ENCODE measurements around the gene DCXR. TPM values are rescaled to one million over a fixed set of nuclear protein-coding genes. Genes with fewer than 3 reads are reported as not detected.

The DCXR gene
- total and polyA plus RNA-seq, 12 donors: 155 to 387 (median 195) TPM

DNA sequence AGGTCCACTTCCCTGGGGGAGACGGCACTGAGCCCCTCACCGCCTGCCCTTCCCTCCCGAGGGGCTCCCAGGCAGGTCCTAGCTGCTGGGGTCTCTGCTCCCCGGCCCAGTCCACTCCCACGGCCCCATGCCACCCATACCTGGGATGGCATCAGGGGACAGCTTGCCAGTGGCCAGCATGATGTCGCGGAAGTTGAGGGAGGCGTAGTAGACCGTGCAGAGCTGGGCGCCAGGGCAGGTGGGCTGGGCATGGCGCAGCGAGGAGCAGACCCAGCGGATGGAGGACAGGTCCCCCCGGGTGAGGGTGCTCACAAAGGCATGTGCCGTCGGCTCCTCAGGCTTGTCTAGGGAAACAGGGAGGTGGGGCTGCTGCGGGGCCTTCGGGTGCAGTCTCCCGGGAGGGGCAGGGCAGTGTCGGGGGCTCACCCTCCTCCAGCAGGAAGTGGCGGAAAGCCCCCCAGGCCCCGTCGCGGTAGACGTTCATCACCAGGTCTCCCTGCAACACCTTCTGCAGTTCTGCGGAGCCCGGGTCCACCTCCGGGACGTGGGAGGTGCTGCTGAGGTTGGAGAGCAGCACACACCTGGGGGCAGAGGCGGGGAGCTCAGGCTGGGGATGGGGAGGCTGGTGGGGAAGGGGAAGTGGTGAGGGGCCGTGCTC is 47.0 kb upstream of the DCXR start:
- no peaks in the 10 kb centered on the region for H3K4me1 ChIP-seq
- H3K4me3 ChIP-seq: no peak overlapping the region
- intact Hi-C loops (cut with DNase I): no loop called here
- H3K27ac ChIP-seq: no peak overlapping the region
- ATAC-seq: no peak
- H3K27me3 ChIP-seq: no peaks in the 10 kb centered on the region
- TF ChIP-seq, protein P1, sequence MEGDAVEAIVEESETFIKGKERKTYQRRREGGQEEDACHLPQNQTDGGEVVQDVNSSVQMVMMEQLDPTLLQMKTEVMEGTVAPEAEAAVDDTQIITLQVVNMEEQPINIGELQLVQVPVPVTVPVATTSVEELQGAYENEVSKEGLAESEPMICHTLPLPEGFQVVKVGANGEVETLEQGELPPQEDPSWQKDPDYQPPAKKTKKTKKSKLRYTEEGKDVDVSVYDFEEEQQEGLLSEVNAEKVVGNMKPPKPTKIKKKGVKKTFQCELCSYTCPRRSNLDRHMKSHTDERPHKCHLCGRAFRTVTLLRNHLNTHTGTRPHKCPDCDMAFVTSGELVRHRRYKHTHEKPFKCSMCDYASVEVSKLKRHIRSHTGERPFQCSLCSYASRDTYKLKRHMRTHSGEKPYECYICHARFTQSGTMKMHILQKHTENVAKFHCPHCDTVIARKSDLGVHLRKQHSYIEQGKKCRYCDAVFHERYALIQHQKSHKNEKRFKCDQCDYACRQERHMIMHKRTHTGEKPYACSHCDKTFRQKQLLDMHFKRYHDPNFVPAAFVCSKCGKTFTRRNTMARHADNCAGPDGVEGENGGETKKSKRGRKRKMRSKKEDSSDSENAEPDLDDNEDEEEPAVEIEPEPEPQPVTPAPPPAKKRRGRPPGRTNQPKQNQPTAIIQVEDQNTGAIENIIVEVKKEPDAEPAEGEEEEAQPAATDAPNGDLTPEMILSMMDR (IDR thresholded peaks at IDR 0.05): no peak
- H3K36me3 ChIP-seq: peaks cover 0 to 100% (median 82%) of the 10 kb centered on the region in 9 donors
- DNase-seq: peak in 1 of 2 donors; percentile 12
- H3K9me3 ChIP-seq: no peaks in the 10 kb centered on the region
- 94% methylated on average over 31 of the region's 31 CpGs for WGBS, 2 donors

DNA sequence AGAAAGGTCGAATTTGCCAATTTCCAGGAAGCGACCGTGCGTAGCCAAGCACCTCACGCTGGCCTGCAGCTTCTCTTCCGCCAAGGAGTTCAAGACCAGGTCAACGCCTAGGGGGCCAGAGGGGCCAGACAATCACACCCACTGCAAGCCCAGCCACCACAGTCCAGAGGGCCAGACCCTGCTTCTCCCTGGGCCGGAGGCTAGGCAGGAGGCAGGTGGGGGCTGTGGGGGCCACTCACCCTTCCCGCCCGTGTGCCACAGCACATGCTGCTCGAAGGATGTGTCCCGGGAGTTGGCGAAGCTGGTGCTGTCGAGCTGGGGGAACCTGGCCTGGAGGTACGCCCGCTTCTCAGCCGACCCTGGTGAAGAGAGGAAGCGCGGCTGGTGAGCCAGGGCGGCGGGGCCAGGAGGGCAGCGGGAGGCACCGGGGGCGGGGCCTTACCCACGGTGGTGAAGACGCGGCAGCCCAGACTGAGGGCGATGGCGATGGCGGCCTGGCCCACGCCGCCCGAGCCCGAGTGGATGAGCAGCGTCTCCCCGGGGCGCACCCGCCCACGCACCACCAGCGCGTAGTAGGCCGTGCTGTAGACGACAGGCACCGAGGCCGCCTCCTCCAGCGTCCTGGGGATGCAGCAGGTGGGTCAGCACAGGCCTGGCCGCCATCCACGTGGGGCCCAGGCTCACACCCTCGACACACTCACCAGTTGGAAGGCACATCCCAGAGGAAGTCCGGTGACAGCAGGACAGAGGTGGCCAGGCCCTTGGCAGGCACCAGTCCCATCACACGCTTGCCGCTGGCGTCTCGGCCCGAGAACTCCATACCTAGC is 46.2 kb upstream of the DCXR start:
- Histone ChIP-seq H3K9me3 (no peaks in the 10 kb centered on the region), H3K27me3 (no peaks in the 10 kb centered on the region), H3K27ac (no peak overlapping the region), H3K4me1 (no peaks in the 10 kb centered on the region), H3K4me3 (no peak overlapping the region), H3K36me3 (peaks cover 0 to 99% (median 74%) of the 10 kb centered on the region in 9 donors)
- no peak for ATAC-seq
- intact Hi-C loops (cut with DNase I): no loop called here
- no peak for DNase-seq
- 91 to 93% methylated on average over 52 to 55 of the region's 55 CpGs for WGBS, 2 donors
- TF ChIP-seq, protein P1 (IDR thresholded peaks at IDR 0.05): no peak

DNA sequence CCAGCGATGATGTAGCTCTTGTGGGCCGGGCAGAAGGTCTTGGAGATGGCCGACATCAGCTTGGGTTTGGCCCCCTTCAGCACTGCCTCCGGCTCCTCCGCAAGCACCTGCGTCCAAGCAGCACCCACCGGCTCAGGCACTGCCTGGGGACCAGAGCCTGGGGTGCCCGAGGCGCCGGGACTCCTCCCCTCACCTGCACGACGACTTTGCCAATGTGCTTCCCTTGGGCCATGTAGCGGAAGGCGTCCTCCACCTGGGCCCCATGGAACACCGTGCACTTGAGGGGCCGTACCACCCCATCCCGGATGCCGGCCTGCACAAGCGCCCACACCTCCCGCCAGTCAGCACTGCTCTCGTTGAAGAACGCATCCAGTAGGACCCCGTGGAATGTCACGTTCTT is 45.5 kb upstream of the DCXR start:
- no peak for DNase-seq
- Histone ChIP-seq H3K36me3 (peaks cover 0 to 97% (median 67%) of the 10 kb centered on the region in 9 donors), H3K9me3 (no peaks in the 10 kb centered on the region), H3K4me3 (no peak overlapping the region), H3K4me1 (peaks cover 0 to 5% (median 0%) of the 10 kb centered on the region in 9 donors), H3K27me3 (no peaks in the 10 kb centered on the region), H3K27ac (no peak overlapping the region)
- TF ChIP-seq, protein P1 (IDR thresholded peaks at IDR 0.05): no peak
- WGBS, 2 donors: 94 to 95% methylated on average over 24 of the region's 24 CpGs
- intact Hi-C loops (cut with DNase I): no loop called here
- ATAC-seq: no peak

DNA sequence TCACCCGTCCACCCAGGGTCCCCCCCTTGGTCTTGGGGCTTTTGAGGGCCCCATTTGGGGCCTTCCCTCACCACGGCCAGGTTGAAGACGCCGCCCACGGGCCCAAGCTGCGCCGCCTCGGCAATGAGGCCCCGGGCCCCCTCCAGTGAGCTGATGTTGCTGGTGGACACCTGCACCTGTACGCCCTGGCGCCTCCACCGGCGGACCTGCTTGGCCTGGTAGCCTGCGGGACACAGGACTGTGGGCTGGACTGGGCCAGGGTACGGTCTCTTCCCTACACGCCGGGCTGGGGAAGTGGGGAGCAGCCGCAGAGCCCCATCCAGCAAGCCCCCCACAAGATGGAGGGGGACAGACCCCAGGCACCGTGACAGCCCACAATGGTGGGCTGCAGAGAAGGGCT is 45.0 kb upstream of the DCXR start:
- H3K27ac ChIP-seq: no peak overlapping the region
- peaks cover 0 to 6% (median 0%) of the 10 kb centered on the region in 9 donors for H3K4me1 ChIP-seq
- peaks cover 0 to 92% (median 63%) of the 10 kb centered on the region in 9 donors for H3K36me3 ChIP-seq
- H3K9me3 ChIP-seq: no peaks in the 10 kb centered on the region
- DNase-seq (no peak), ATAC-seq (no peak)
- TF ChIP-seq, protein P1 (IDR thresholded peaks at IDR 0.05): no peak
- no peak overlapping the region for H3K4me3 ChIP-seq
- intact Hi-C loops (cut with DNase I): no loop called here
- no peaks in the 10 kb centered on the region for H3K27me3 ChIP-seq
- WGBS, 2 donors: 92 to 95% methylated on average over 19 of the region's 19 CpGs
